Fibroblast of lung (primary cell): ENCODE measurements around the gene SHISA8. TPM values are rescaled to one million over a fixed set of nuclear protein-coding genes. Genes with fewer than 3 reads are reported as not detected.
"Not testable (repeated sequence)": the region's sequence is repeated elsewhere in the genome, so short reads cannot be mapped to it uniquely, and the experiment has no call there.

Source experiments
- DNase-seq, 2 donors: peaks; one replicate each; pipeline versions ENCODE4 v3.0.0 to v3.0.0-alpha.2; 2010; ENCODE audit warnings: low read depth in 2 of 2
- H2AFZ ChIP-seq: 2 replicates; pipeline ENCODE4 v1.5.1; 2012; ENCODE audit warnings: low read length, control low read depth, inconsistent platforms
- H3K27ac ChIP-seq: 2 replicates; pipeline ENCODE4 v1.5.1; 2011; ENCODE audit warnings: low read length, control low read depth; ENCODE audit not compliant: insufficient read depth
- H3K27me3 ChIP-seq: 2 replicates; pipeline ENCODE4 v1.5.1; 2011; ENCODE audit warnings: mild to moderate bottlenecking, low read length; ENCODE audit not compliant: control insufficient read depth, insufficient read depth
- H3K36me3 ChIP-seq: 2 replicates; pipeline ENCODE4 v1.5.1; 2011; ENCODE audit warnings: low read length; ENCODE audit not compliant: control insufficient read depth, insufficient read depth
- H3K4me1 ChIP-seq: 2 replicates; pipeline ENCODE4 v1.5.1; 2011; ENCODE audit warnings: low read length; ENCODE audit not compliant: control insufficient read depth, insufficient read depth; ENCODE audit errors: extremely low read depth
- H3K4me2 ChIP-seq: 2 replicates; pipeline ENCODE4 v1.5.1; 2011; ENCODE audit warnings: low read length, control low read depth; ENCODE audit not compliant: insufficient read depth; ENCODE audit errors: extremely low read depth
- H3K4me3 ChIP-seq, 4 experiments: fragments of 200-600 bp in 1 of 4; sonication (generic) in 1 of 4; replicated peaks in 1 of 4; 2 replicates each; pipeline ENCODE4 v1.5.1; 2011 to 2016; ENCODE audit warnings: low read length in 4 of 4, low read depth in 3 of 4, mild to moderate bottlenecking in 3 of 4, control low read depth in 2 of 4, inconsistent platforms in 1 of 4, mixed read lengths in 1 of 4; ENCODE audit not compliant: insufficient read depth in 1 of 4; ENCODE audit errors: control extremely low read depth in 1 of 4
- H3K79me2 ChIP-seq: 2 replicates; pipeline ENCODE4 v1.5.1; 2012; ENCODE audit warnings: mild to moderate bottlenecking, low read length, inconsistent platforms; ENCODE audit not compliant: control insufficient read depth, insufficient read depth
- H3K9ac ChIP-seq: 2 replicates; pipeline ENCODE4 v1.5.1; 2011; ENCODE audit warnings: mild to moderate bottlenecking, low read length, control low read depth; ENCODE audit not compliant: insufficient read depth
- H3K9me3 ChIP-seq: 2 replicates; pipeline ENCODE4 v1.5.1; 2012; ENCODE audit warnings: low read depth, low read length; ENCODE audit not compliant: control insufficient read depth, insufficient read depth
- H4K20me1 ChIP-seq: 2 replicates; pipeline ENCODE4 v1.5.1; 2011; ENCODE audit warnings: low read length; ENCODE audit not compliant: control insufficient read depth, insufficient read depth; ENCODE audit errors: extremely low read depth
- EZH2 ChIP-seq: IDR thresholded peaks from 2 replicates; pipeline ENCODE4 v1.5.1; 2012; ENCODE audit warnings: low read length, control low read depth, mild to moderate bottlenecking; ENCODE audit errors: missing control alignments
- polyA plus RNA-seq, 2 donors: library from polyadenylated mRNA; depleted of rRNA in 1 of 2; stranded (reverse) in 1 of 2; unstranded in 1 of 2; fragments of >200 nt; gene quantifications; 2 replicates each; pipeline ENCODE4 v1.2.1, GENCODE V29; 2011 to 2012; ENCODE audit warnings: missing spikeins in 1 of 2
- total RNA-seq: library from RNA; depleted of rRNA; stranded (reverse); fragments of >200 nt; gene quantifications from 2 replicates; pipeline ENCODE4 v1.2.1, GENCODE V29; 2014
- TF ChIP-seq, protein P1 (sequence below), 2 donors: IDR thresholded peaks in 1 of 2; conservative IDR thresholded peaks in 1 of 2; 1 replicate in 1 of 2; 2 replicates in 1 of 2; pipeline ENCODE4 v1.5.1; 2011 to 2012; ENCODE audit warnings: low read length in 2 of 2, control low read depth in 1 of 2, inconsistent platforms in 1 of 2, low read depth in 1 of 2, mild to moderate bottlenecking in 1 of 2

SHISA8 gene
- total and polyA plus RNA-seq, 2 donors (not counting 1 experiment from before 2014, with no cell fraction given), result not detected

DNA sequence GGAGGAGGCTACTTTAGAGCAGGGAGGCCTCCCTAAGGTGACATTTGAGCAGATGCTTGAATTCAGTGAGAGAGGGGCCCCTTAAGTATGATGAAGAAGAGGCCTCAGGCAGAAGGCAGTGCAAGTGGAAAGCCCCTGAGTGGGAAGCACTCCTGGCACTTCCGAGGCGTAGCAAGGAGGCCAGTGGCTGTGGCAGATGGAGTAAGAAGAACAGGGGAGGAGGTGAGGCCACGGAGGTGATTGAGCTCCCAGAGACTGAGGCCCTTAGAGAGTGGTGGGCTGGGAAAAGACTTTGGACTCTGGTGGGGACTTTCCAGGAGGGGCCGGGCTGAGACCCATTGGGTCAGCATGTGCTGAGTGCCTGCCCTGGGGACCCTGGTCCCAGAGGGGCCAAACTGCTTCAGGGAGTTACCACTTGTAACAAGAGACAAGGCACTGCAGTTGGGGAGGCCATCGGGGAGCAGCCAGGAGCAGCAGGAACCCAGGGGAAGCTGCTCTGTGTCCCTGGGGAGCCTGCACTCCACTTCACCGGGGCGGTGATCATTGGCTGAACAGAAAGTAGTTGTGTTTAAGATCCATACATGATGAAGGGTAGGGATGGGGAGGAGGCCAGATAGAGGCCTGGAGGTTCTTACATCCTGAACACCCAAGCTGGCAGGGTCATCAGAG is 34.6 kb upstream of the SHISA8 start:
- Histone ChIP-seq H3K9me3 (no peaks in the 10 kb centered on the region), H3K4me2 (no peak overlapping the region), H3K9ac (no peak overlapping the region), H3K36me3 (no peaks in the 10 kb centered on the region), H2AFZ (no peak overlapping the region), H3K79me2 (peaks cover 9% of the 10 kb centered on the region), H3K4me3 (no peak overlapping the region), H4K20me1 (no peaks in the 10 kb centered on the region), H3K4me1 (peaks cover 7% of the 10 kb centered on the region), H3K27ac (no peak overlapping the region), H3K27me3 (no peaks in the 10 kb centered on the region)
- no peak for DNase-seq
- TF ChIP-seq EZH2, result no peak
- TF ChIP-seq, protein P1, sequence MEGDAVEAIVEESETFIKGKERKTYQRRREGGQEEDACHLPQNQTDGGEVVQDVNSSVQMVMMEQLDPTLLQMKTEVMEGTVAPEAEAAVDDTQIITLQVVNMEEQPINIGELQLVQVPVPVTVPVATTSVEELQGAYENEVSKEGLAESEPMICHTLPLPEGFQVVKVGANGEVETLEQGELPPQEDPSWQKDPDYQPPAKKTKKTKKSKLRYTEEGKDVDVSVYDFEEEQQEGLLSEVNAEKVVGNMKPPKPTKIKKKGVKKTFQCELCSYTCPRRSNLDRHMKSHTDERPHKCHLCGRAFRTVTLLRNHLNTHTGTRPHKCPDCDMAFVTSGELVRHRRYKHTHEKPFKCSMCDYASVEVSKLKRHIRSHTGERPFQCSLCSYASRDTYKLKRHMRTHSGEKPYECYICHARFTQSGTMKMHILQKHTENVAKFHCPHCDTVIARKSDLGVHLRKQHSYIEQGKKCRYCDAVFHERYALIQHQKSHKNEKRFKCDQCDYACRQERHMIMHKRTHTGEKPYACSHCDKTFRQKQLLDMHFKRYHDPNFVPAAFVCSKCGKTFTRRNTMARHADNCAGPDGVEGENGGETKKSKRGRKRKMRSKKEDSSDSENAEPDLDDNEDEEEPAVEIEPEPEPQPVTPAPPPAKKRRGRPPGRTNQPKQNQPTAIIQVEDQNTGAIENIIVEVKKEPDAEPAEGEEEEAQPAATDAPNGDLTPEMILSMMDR (conservative IDR thresholded peaks at IDR 0.05 in 1 of 2, IDR thresholded peaks at IDR 0.05 in 1 of 2; ENCODE audit: low read depth in 1 of 2, low read length in 2 of 2), result no peak

DNA sequence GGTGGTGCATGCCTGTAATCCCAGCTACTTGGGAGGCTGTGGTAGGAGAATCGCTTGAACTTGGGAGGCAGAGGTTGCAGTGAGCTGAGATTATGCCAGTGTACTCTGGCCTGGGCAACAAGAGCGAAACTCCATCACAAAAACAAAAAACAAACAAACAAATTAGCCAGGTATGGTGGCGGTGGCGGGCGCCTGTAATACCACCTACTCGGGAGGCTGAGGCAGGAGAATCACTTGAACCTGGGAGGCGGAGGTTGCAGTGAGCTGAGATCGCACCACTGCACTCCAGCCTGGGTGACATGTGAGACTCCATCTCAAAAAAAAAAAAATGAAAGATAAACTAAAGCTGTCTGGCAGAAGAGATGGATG is 34.0 kb upstream of the SHISA8 start:
- H3K9me3 ChIP-seq, H3K4me2 ChIP-seq, H3K4me3 ChIP-seq, H3K79me2 ChIP-seq, H3K27ac ChIP-seq, H3K27me3 ChIP-seq, H3K36me3 ChIP-seq, H2AFZ ChIP-seq, H3K9ac ChIP-seq, H4K20me1 ChIP-seq, H3K4me1 ChIP-seq, DNase-seq: not testable (repeated sequence)

DNA sequence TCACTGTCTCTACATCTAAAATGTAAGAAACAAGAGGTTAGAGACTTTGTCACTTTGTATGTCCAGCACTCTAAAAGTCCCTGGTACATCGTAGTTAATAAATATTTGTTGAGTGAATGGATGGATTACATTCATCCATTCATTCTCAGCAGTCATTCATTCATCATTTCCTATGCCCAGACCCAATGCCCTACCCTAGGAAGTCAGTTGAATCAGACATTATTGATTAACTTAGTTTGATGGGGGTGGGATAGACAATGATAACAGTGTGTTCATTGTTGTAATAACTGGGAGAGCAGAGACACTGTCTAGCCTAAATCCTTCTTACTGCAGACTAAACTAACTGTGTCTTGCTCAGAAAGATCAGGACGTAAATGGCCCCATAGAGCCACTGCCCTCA is 33.3 kb upstream of the SHISA8 start:
- no peak for DNase-seq
- peaks cover 7% of the 10 kb centered on the region for H3K4me1 ChIP-seq
- no peak overlapping the region for H3K4me3 ChIP-seq
- H3K9me3 ChIP-seq, result no peaks in the 10 kb centered on the region
- H3K27me3 ChIP-seq, result no peaks in the 10 kb centered on the region
- TF ChIP-seq, protein P1 (conservative IDR thresholded peaks at IDR 0.05 in 1 of 2, IDR thresholded peaks at IDR 0.05 in 1 of 2; ENCODE audit: low read depth in 1 of 2, low read length in 2 of 2), result no peak
- no peak for TF ChIP-seq EZH2
- no peak overlapping the region for H2AFZ ChIP-seq
- H3K36me3 ChIP-seq, result no peaks in the 10 kb centered on the region
- no peak overlapping the region for H3K9ac ChIP-seq
- H3K4me2 ChIP-seq, result no peak overlapping the region
- H3K79me2 ChIP-seq, result peaks cover 9% of the 10 kb centered on the region
- H3K27ac ChIP-seq, result no peak overlapping the region
- no peaks in the 10 kb centered on the region for H4K20me1 ChIP-seq
